ENCODE results near the gene LDLRAD4.

The LDLRAD4 gene

GRCh38 chr18:13592246-13592645, 373.7 kb downstream of the LDLRAD4 start:
- no peak for DNase-seq (ENCODE audit: low read depth)
- H3K4me3 ChIP-seq (ENCODE audit: low read length) = no peak overlapping the region
- no peak for TF ChIP-seq CTCF (IDR thresholded peaks at IDR 0.05; ENCODE audit: insufficient read depth, low read depth, low read length, missing control alignments)

DNA sequence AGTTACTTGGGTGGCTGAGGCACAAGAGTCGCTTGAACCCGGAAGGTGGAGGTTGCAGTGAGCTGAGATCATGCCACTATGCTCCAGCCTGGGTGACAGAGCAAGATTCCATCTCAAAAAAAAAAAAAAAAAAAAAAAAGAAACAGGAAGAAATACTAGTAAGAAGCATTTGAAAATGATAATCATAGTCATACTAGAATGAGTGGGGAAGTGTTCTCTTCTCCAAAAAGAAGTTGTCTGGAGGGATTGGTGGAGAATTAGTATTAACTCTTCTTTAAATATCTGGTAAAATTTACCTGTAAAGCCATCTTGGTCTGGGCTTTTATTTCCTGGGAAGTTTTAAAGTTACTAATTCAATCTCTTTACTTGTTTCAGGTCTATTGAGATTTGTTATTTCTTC, 376.0 kb downstream of the LDLRAD4 start:
- no peak for TF ChIP-seq CTCF (IDR thresholded peaks at IDR 0.05; ENCODE audit: insufficient read depth, low read depth, low read length, missing control alignments)
- H3K4me3 ChIP-seq (ENCODE audit: low read length) = no peak overlapping the region
- no peak for DNase-seq (ENCODE audit: low read depth)

GRCh38 chr18:13597068-13597467, 378.5 kb downstream of the LDLRAD4 start:
- TF ChIP-seq CTCF (IDR thresholded peaks at IDR 0.05; ENCODE audit: insufficient read depth, low read depth, low read length, missing control alignments) = no peak
- no peak for DNase-seq (ENCODE audit: low read depth)
- no peak overlapping the region for H3K4me3 ChIP-seq (ENCODE audit: low read length)

- DNase-seq (ENCODE audit: low read depth) = no peak
- no peak overlapping the region for H3K4me3 ChIP-seq (ENCODE audit: low read length)
- no peak for TF ChIP-seq CTCF (IDR thresholded peaks at IDR 0.05; ENCODE audit: insufficient read depth, low read depth, low read length, missing control alignments)
Measured at GRCh38 chr18:13598591-13598990, 380.0 kb downstream of the LDLRAD4 start.

DNA sequence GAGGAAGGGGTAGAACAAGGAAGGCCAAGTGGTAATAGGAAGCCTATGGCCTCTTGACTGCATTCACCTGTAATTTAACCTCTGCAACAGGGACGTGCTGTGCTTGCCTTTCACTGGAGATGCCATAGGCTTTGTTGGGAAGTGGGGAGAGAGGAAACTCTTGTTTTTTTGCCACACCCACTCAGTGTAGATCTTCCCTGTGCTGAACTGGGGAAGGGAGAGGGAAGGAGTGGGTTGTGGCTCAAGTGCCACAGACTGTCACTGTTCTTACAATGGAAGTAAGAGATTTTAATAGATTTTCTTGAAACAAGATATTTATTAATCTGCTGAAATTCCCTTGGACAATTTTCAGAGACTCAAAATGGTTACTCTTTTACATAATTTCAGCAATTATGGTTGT, 380.5 kb downstream of the LDLRAD4 start:
- DNase-seq (ENCODE audit: low read depth) = no peak
- no peak for TF ChIP-seq CTCF (IDR thresholded peaks at IDR 0.05; ENCODE audit: insufficient read depth, low read depth, low read length, missing control alignments)

GRCh38 chr18:13603304-13604019, 384.9 kb downstream of the LDLRAD4 start:
- no peak for TF ChIP-seq CTCF (IDR thresholded peaks at IDR 0.05; ENCODE audit: insufficient read depth, low read depth, low read length, missing control alignments)
- no peak overlapping the region for H3K4me3 ChIP-seq (ENCODE audit: low read length)
- DNase-seq (ENCODE audit: low read depth) = no peak

More for the DNA sequence above, 380.5 kb downstream of the LDLRAD4 start:
- no peak overlapping the region for H3K4me3 ChIP-seq (ENCODE audit: low read length)

DNA sequence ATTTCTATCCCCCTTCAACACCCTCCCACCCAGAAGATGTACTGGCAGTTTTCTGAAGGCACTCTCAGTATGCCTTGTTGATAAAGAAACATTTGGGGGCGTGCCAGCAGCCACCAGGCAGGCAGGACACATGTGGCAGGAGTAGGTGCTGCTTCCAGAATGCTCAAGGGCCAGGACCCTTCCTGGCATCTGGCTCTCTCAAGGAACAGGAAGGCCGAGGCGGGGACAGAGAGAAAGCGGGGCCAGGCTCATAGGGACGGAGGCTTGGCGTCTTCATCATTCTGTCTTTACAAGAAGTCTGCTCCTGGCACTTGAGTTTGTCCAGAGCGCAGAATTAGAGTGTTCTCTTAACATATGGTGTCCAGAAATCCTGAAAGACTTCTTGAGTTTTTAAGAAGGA, 386.2 kb downstream of the LDLRAD4 start:
- no peak for DNase-seq (ENCODE audit: low read depth)
- no peak overlapping the region for H3K4me3 ChIP-seq (ENCODE audit: low read length)
- no peak for TF ChIP-seq CTCF (IDR thresholded peaks at IDR 0.05; ENCODE audit: insufficient read depth, low read depth, low read length, missing control alignments)

Measured in epithelial cell of esophagus (primary cell).